ENCODE results near the gene WDR13. TPM values are rescaled to one million over a fixed set of nuclear protein-coding genes. Genes with fewer than 3 reads are reported as not detected.
A peak's percentile ranks its signal among the peaks of the same experiment; 100 is the strongest.
"Not testable (repeated sequence)": the region's sequence is repeated elsewhere in the genome, so short reads cannot be mapped to it uniquely, and the experiment has no call there.

WDR13 gene
- total RNA-seq (100 to 1,000 TPM in 3 of 4 donors, 10 to 100 TPM in 1; 99.9 to 132 (median 106) TPM), polyA plus RNA-seq (100 to 1,000 TPM in 2 of 3 donors, 10 to 100 TPM in 1; 98.1 to 106 (median 103) TPM)

DNA sequence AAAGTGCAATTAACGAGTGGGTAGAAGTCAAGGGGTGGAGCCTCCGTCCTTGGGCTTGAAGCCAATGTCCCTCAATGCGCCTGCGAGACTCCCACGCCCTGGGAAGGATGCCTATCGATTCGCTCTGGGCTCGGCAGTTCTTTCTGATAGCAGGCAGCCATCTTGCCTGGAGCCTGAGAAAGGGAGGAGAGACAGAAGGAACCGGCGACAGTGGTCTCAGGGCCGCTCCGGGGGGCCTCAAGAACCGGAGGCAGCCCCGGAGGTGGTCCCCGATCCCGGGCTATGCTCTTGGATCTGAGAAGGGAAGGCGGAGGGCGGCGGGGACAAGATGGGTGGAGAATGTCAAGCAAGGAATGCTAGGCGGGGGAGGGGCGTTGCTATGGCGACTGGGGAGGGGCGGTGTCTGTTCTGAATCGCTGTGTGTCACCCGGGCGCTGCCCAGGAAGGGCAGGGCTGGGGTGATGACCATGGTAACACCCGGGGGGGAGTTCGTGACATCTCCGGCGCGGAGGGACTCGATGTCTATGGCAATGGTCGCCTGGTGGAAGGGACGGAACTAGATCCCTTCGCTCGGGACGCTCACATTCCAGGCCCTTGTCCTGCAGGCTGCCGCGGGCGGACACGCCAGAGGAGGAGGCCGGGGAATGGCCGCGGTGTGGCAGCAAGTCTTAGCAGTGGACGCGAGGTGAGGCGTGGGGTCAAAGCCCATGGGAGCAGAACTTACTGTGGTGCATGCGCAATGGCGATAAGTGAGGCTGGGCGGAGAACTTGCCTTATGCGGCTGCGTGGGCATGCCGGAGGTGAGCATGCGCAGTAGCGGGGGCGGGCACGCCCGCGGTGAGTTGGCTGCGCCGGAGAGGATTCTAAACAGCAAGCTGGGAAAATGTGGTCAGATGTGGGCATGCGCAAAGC, at the start of gene WDR13:
Gene WDR13 (plus strand): TSS at position 140 of the 912 bp plus-strand sequence. CDS start 505 bp downstream, at position 645.
- Histone ChIP-seq H3K27me3 (no peaks in the 10 kb centered on the region), H3K36me3 (peaks cover 0 to 38% (median 13%) of the 10 kb centered on the region in 4 donors), H3K4me3 (peak within 1 kb of the TSS; percentile 51 to 71 (median 64)), H3K27ac (peak within 1 kb of the TSS; percentile 92 to 97 (median 94)), H3K4me1 (peaks cover 0 to 10% (median 6%) of the 10 kb centered on the region in 4 donors), H3K9me3 (no peaks in the 10 kb centered on the region)
- DNase-seq = peak; percentile 95
- WGBS, 2 donors = 1% methylated on average over 62 of the region's 62 CpGs
- intact Hi-C loops (cut with DNase I) = loop anchor here (2.0 to 5.0 kb wide), 2 partner anchors 23 to 320 kb away; partner anchors contain the start of genes PIM2 and RBM3
- TF ChIP-seq POLR2AphosphoS5 (IDR thresholded peaks at IDR 0.05) = peak; percentile 73 to 79 (median 77)
- TF ChIP-seq EP300 (IDR thresholded peaks at IDR 0.05) = no peak
- TF ChIP-seq CTCF (IDR thresholded peaks at IDR 0.05) = no peak
- peak; percentile 15 to 46 for TF ChIP-seq POLR2A (IDR thresholded peaks at IDR 0.05)

DNA sequence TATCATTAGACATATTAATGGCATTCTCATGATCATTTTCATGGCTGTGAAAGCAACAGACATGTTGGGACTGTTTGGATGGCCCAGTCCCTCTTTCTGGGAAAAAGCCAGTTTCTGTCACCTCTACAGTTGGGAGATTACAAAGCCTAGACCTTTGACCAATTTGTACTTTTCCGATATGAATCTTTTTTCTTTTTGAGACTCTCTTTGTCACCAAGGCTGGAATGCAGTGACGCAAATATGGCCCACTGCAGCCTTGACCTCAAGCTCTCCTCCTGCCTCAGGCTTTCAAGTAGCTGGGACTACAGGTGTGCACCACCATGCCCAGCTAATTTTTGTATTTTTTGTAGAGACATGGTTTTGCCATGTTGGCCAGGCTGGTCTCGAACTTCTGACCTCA, 48.4 kb upstream of the WDR13 start:
- no peak for DNase-seq
- no peak overlapping the region for H3K4me3 ChIP-seq
- H3K27ac ChIP-seq = no peak overlapping the region
- H3K36me3 ChIP-seq = peaks cover 0 to 8% (median 3%) of the 10 kb centered on the region in 4 donors
- H3K27me3 ChIP-seq = peaks cover 0 to 3% (median 0%) of the 10 kb centered on the region in 3 donors
- 98 to 99% methylated on average over 3 of the region's 3 CpGs for WGBS, 2 donors
- H3K9me3 ChIP-seq = no peaks in the 10 kb centered on the region
- intact Hi-C loops (cut with DNase I) = no loop called here
- TF ChIP-seq CTCF (IDR thresholded peaks at IDR 0.05) = no peak
- H3K4me1 ChIP-seq = no peaks in the 10 kb centered on the region

- H3K27ac ChIP-seq; H3K4me1 ChIP-seq; H3K9me3 ChIP-seq; H3K27me3 ChIP-seq; intact Hi-C loops (cut with DNase I); H3K4me3 ChIP-seq: not testable (repeated sequence)
- peaks cover 0 to 30% (median 9%) of the 10 kb centered on the region in 4 donors for H3K36me3 ChIP-seq
- 91 to 98% methylated on average over 9 of the region's 9 CpGs for WGBS, 2 donors
- peak; percentile 12 for DNase-seq
Observed at GRCh38 chrX:48555731-48556325, 41.5 kb upstream of the WDR13 start.

GRCh38 chrX:48558271-48558670, 39.0 kb upstream of the WDR13 start:
- H3K9me3 ChIP-seq = no peaks in the 10 kb centered on the region
- peaks cover 0 to 34% (median 9%) of the 10 kb centered on the region in 4 donors for H3K36me3 ChIP-seq
- intact Hi-C loops (cut with DNase I) = no loop called here
- no peaks in the 10 kb centered on the region for H3K4me1 ChIP-seq
- no peak for TF ChIP-seq CTCF (IDR thresholded peaks at IDR 0.05)
- TF ChIP-seq POLR2AphosphoS5 (IDR thresholded peaks at IDR 0.05) = no peak
- TF ChIP-seq EP300 (IDR thresholded peaks at IDR 0.05) = no peak
- no peak for TF ChIP-seq POLR2A (IDR thresholded peaks at IDR 0.05)
- DNase-seq = no peak
- WGBS, 2 donors = 88 to 90% methylated on average over 4 of the region's 4 CpGs
- H3K27me3 ChIP-seq = no peaks in the 10 kb centered on the region
- H3K4me3 ChIP-seq = no peak overlapping the region
- no peak overlapping the region for H3K27ac ChIP-seq

DNA sequence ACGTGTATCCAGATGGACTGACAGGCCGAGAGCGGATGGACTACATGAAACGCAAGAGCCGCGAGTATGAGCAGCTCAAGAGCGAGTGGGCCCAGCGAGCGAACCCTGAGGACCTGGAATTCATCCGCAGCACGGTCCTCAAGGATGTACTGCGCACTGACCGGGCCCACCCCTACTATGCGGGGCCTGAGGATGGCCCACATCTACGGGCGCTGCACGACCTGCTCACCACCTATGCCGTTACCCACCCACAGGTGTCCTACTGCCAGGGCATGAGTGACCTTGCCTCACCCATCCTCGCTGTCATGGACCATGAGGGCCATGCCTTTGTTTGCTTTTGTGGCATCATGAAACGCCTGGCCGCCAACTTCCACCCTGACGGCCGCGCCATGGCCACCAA, 37.7 kb upstream of the WDR13 start:
- H3K36me3 ChIP-seq = peaks cover 0 to 34% (median 9%) of the 10 kb centered on the region in 4 donors

More for the DNA sequence above, 37.7 kb upstream of the WDR13 start:
- H3K4me1 ChIP-seq = no peaks in the 10 kb centered on the region
- H3K27ac ChIP-seq = no peak overlapping the region
- TF ChIP-seq EP300 (IDR thresholded peaks at IDR 0.05) (no peak), POLR2A (IDR thresholded peaks at IDR 0.05) (no peak), CTCF (IDR thresholded peaks at IDR 0.05) (no peak), POLR2AphosphoS5 (IDR thresholded peaks at IDR 0.05) (no peak)
- H3K27me3 ChIP-seq = no peaks in the 10 kb centered on the region
- WGBS, 2 donors = 95 to 97% methylated on average over 24 of the region's 24 CpGs
- peak; percentile 57 for DNase-seq
- intact Hi-C loops (cut with DNase I) = no loop called here
- H3K4me3 ChIP-seq = no peak overlapping the region
- H3K9me3 ChIP-seq = no peaks in the 10 kb centered on the region

Data from sigmoid colon (tissue), 7 donors.